GM12878 (cell line): ENCODE results near the gene KIF14.

Source experiments
- CBX5 ChIP-seq: sonication (generic); IDR thresholded peaks from 2 replicates; pipeline ENCODE4 v1.6.1; 2016; ENCODE audit warnings: low read depth, moderate library complexity, mild to moderate bottlenecking, inconsistent platforms
- CTCF ChIP-seq, 3 experiments: IDR thresholded peaks in 2 of 3; conservative IDR thresholded peaks in 1 of 3; 2 replicates each; pipeline ENCODE4 v1.5.1; 2011; ENCODE audit warnings: low read depth in 3 of 3, low read length in 3 of 3, mild to moderate bottlenecking in 3 of 3, control low read depth in 2 of 3, moderate library complexity in 2 of 3, inconsistent platforms in 1 of 3, mixed read lengths in 1 of 3; ENCODE audit not compliant: control insufficient read depth in 2 of 3, insufficient read depth in 1 of 3; ENCODE audit errors: extremely low read depth in 1 of 3
- EP300 ChIP-seq, 2 experiments: fragments of 150-350 bp in 1 of 2; IDR thresholded peaks; 2 replicates each; pipeline ENCODE4 v1.6.1; 2011 to 2012; ENCODE audit warnings: low read depth in 2 of 2, low read length in 2 of 2, borderline replicate concordance in 1 of 2, improper control_type of control experiment in 1 of 2, inconsistent platforms in 1 of 2; ENCODE audit not compliant: control insufficient read depth in 1 of 2
- GATAD2B ChIP-seq: fragments of 450-650 bp; conservative IDR thresholded peaks from 2 replicates; pipeline ENCODE4 v1.6.1; 2017; ENCODE audit warnings: low read depth, mild to moderate bottlenecking, moderate library complexity
- JUNB ChIP-seq: IDR thresholded peaks from 2 replicates; pipeline ENCODE4 v1.6.1; 2016; ENCODE audit warnings: antibody characterized with exemption, mild to moderate bottlenecking
- MYC ChIP-seq: IDR thresholded peaks from 2 replicates; pipeline ENCODE4 v1.6.1; 2011; ENCODE audit warnings: mild to moderate bottlenecking, low read length, moderate library complexity, inconsistent platforms; ENCODE audit not compliant: insufficient read depth, insufficient replicate concordance, insufficient read length, severe bottlenecking
- NBN ChIP-seq: fragments of 450-650 bp; IDR thresholded peaks from 2 replicates; pipeline ENCODE4 v1.6.1; 2016
- NR2C1 ChIP-seq: fragments of 450-650 bp; IDR thresholded peaks from 2 replicates; pipeline ENCODE4 v1.6.1; 2017; ENCODE audit warnings: antibody characterized with exemption, mild to moderate bottlenecking, moderate library complexity
- NRF1 ChIP-seq: conservative IDR thresholded peaks from 2 replicates; pipeline ENCODE4 v1.6.1; 2011; ENCODE audit warnings: mild to moderate bottlenecking, low read depth, low read length, improper control_type of control experiment
- POLR2A ChIP-seq: IDR thresholded peaks from 2 replicates; pipeline ENCODE4 v1.6.1; 2011; ENCODE audit warnings: low read depth, mild to moderate bottlenecking, low read length
- POLR2AphosphoS2 ChIP-seq: IDR thresholded peaks from 2 replicates; pipeline ENCODE4 v1.6.1; 2011; ENCODE audit warnings: low read depth, mild to moderate bottlenecking, low read length, improper control_type of control experiment, moderate library complexity
- RAD21 ChIP-seq: IDR thresholded peaks from 2 replicates; pipeline ENCODE4 v1.6.1; 2011; ENCODE audit warnings: mild to moderate bottlenecking, low read depth, low read length, moderate library complexity; ENCODE audit not compliant: insufficient read depth
- SMARCA5 ChIP-seq: fragments of 450-650 bp; IDR thresholded peaks from 2 replicates; pipeline ENCODE4 v1.6.1; 2017; ENCODE audit warnings: mild to moderate bottlenecking
- ZNF274 ChIP-seq: IDR thresholded peaks from one replicate; pipeline ENCODE4 v1.8.0; 2011; ENCODE audit not compliant: insufficient read length, insufficient read depth

- no peak for TF ChIP-seq NBN
- no peak for TF ChIP-seq MYC
- TF ChIP-seq ZNF274, result no peak
- TF ChIP-seq CBX5, result 0 out of 2 replicates have a peak, but pooled peaks have one; percentile 13
- no peak for TF ChIP-seq CTCF (IDR thresholded peaks at IDR 0.05 in 2 of 3, conservative IDR thresholded peaks at IDR 0.05 in 1 of 3; ENCODE audit: control insufficient read depth in 2 of 3, extremely low read depth in 1 of 3, insufficient read depth in 1 of 3, low read depth in 3 of 3, low read length in 3 of 3)
- TF ChIP-seq JUNB, result no peak
- no peak for TF ChIP-seq RAD21
- TF ChIP-seq GATAD2B, result peak; percentile 94
- TF ChIP-seq NR2C1, result no peak
- no peak for TF ChIP-seq SMARCA5
- no peak for TF ChIP-seq NRF1
- peak; percentile 82 for TF ChIP-seq POLR2A
- no peak for TF ChIP-seq POLR2AphosphoS2
- TF ChIP-seq EP300 (IDR thresholded peaks at IDR 0.05; ENCODE audit: borderline replicate concordance in 1 of 2, control insufficient read depth in 1 of 2, low read depth in 2 of 2, low read length in 2 of 2), result no peak
These were observed at the start of gene KIF14 for GRCh38 chr1:200620273-200621131.
